ENCODE data around the gene OGG1. TPM values are rescaled to one million over a fixed set of nuclear protein-coding genes. Genes with fewer than 3 reads are reported as not detected.
"Not testable (repeated sequence)": the region's sequence is repeated elsewhere in the genome, so short reads cannot be mapped to it uniquely, and the experiment has no call there.

OGG1 gene
- polyA plus RNA-seq, 6 donors from 2014 or later: 23.2 to 35.1 (median 30.1) TPM

GRCh38 chr3:9771007-9771406 lies 21.3 kb downstream of the OGG1 start:
- not testable (repeated sequence) for H3K9me3 Mint-ChIP-seq; ATAC-seq (ENCODE audit: low read depth in 2 of 2); H3K36me3 Mint-ChIP-seq; DNase-seq
- peak overlapping the region in 7 of 8 donors; percentile 42 to 85 (median 75) for H3K4me3 Mint-ChIP-seq
- H3K27me3 Mint-ChIP-seq: peaks cover 0 to 17% (median 11%) of the 10 kb centered on the region in 3 donors
- peak overlapping the region in 1 of 6 donors; percentile 57 for H3K27ac Mint-ChIP-seq
- peaks cover 37 to 45% (median 39%) of the 10 kb centered on the region in 3 donors for H3K4me1 Mint-ChIP-seq

DNA sequence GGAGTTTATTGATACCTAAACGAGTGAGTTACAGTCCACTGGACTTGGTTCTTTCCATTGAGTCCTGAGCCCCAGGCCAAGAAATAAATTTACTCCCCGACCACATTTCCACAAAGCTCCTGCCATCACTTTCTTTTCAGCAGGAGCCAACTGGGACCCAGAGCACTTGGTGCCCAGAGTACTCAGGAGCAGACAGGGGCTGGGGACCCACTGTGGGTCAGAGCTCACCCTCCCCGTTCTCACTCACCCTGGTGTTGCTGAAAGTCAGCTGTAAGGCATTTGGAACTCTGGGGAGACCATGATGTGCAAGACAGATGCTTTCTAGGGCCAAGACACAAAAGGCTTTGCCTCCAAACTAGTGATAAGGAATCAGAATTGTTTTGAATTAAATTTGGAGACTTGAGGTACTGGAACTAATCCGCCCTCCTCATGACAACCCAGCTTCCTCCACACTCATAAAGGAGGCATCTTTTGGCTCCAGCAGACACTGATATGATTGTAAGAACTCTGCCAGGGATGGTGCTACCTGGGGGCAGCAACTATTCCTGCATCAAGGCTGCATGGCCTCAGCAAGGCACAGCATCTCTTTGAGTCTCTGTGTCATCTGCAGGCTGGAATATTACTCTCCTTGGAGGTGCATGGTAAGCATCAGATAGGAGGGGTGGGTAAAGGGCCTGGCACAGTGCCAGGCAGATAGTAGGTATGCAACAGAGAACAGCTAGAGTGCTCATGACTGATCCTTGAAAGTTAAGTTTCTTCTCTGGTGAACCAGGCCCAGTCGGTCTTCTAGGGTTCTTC lies 27.3 kb downstream of the OGG1 start:
- ATAC-seq (ENCODE audit: low read depth in 2 of 2) (no peak), DNase-seq (no peak)
- H3K4me3 Mint-ChIP-seq: peak overlapping the region in 1 of 8 donors; percentile 2
- no peak overlapping the region for H3K27ac Mint-ChIP-seq
- no peaks in the 10 kb centered on the region for H3K27me3 Mint-ChIP-seq
- H3K36me3 Mint-ChIP-seq: no peaks in the 10 kb centered on the region
- H3K4me1 Mint-ChIP-seq: peaks cover 36 to 62% (median 51%) of the 10 kb centered on the region in 3 donors
- H3K9me3 Mint-ChIP-seq: no peaks in the 10 kb centered on the region

GRCh38 chr3:9777694-9778021 lies 27.9 kb downstream of the OGG1 start:
- Mint-ChIP-seq H3K36me3 (no peaks in the 10 kb centered on the region), H3K27me3 (no peaks in the 10 kb centered on the region), H3K27ac (no peak overlapping the region), H3K9me3 (no peaks in the 10 kb centered on the region), H3K4me3 (no peak overlapping the region), H3K4me1 (peaks cover 41 to 68% (median 57%) of the 10 kb centered on the region in 3 donors)
- DNase-seq: no peak
- ATAC-seq (ENCODE audit: low read depth in 2 of 2): no peak

GRCh38 chr3:9778143-9779074 lies 28.7 kb downstream of the OGG1 start:
- Mint-ChIP-seq H3K27me3 (no peaks in the 10 kb centered on the region), H3K4me3 (peak overlapping the region in 7 of 8 donors; percentile 22 to 89 (median 78)), H3K4me1 (peaks cover 45 to 72% (median 61%) of the 10 kb centered on the region in 3 donors), H3K36me3 (no peaks in the 10 kb centered on the region), H3K9me3 (no peaks in the 10 kb centered on the region), H3K27ac (peak overlapping the region in 5 of 6 donors; percentile 62 to 95 (median 93))
- ATAC-seq (ENCODE audit: low read depth in 2 of 2): no peak
- no peak for DNase-seq

- Mint-ChIP-seq H3K4me3 (peak overlapping the region; percentile 22 to 89 (median 76)), H3K4me1 (peaks cover 45 to 72% (median 61%) of the 10 kb centered on the region in 3 donors), H3K36me3 (no peaks in the 10 kb centered on the region), H3K27ac (peak overlapping the region in 5 of 6 donors; percentile 89 to 95 (median 93)), H3K9me3 (no peaks in the 10 kb centered on the region), H3K27me3 (no peaks in the 10 kb centered on the region)
- ATAC-seq (ENCODE audit: low read depth in 2 of 2) (no peak), DNase-seq (no peak)
Measured at GRCh38 chr3:9779075-9779593, 29.4 kb downstream of the OGG1 start.

DNA sequence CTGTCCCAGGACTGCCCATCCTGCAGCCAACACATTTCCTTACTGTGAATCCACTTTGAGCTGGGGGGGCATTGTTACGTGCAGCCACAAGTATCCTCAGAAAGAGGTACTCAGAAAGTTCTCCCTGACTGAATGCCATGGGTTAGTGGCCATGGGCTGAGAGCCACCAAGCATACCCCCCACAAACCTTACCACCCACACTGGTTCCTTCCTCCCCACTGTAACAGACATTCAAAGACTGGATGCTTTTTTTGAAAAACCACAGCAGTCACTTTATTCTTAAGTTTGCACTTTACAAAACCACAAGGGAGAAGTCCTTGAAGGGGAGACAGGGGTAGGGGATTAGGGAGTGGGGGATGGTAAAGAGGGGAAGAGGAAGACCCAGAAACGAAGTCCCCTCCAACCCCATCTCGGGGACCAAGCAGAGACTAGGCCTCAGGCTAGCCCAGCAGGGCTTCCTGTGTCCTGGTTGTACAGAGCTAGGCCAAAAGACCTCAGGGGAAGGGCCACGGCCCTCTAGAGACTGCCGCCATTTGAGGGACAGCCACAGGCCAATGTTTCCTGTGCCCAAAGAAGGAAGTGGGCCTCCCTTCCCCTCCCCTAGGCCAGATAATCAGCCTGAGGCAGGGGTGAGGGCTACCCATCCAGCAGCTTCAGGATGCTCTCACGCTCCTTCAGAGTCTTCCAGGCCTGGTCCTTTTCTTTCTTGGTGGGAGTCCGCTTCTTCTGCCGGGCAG lies 30.1 kb downstream of the OGG1 start:
- H3K36me3 Mint-ChIP-seq: no peaks in the 10 kb centered on the region
- peaks cover 45 to 72% (median 61%) of the 10 kb centered on the region in 3 donors for H3K4me1 Mint-ChIP-seq
- H3K27me3 Mint-ChIP-seq: no peaks in the 10 kb centered on the region
- no peaks in the 10 kb centered on the region for H3K9me3 Mint-ChIP-seq
- DNase-seq (peak; percentile 71), ATAC-seq (ENCODE audit: low read depth in 2 of 2) (peak; percentile 85)
- peak overlapping the region; percentile 89 to 95 (median 94) for H3K27ac Mint-ChIP-seq
- peak overlapping the region; percentile 61 to 89 (median 80) for H3K4me3 Mint-ChIP-seq

DNA sequence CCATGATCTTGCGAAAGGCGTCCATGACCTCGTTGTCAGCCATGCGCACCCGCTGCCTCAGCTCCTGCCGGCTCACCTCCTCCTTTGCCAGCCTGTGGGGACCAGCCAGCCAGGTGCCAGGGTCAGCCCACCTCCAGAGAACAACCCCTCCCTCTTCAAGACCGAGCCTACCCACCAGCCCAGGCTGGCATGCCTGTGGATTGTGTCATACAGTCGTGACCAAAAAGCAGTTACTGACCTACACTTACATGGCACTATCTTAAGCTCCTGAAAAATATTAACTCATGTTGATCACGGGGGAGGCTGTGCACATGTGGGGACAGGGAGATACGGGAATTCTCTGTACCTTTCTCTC lies 30.7 kb downstream of the OGG1 start:
- DNase-seq (no peak), ATAC-seq (ENCODE audit: low read depth in 2 of 2) (no peak)
- H3K27ac Mint-ChIP-seq: peak overlapping the region; percentile 89 to 95 (median 94)
- no peaks in the 10 kb centered on the region for H3K27me3 Mint-ChIP-seq
- H3K36me3 Mint-ChIP-seq: peaks cover 2% of the 10 kb centered on the region in 2 donors
- H3K4me1 Mint-ChIP-seq: peaks cover 45 to 69% (median 61%) of the 10 kb centered on the region in 3 donors
- no peaks in the 10 kb centered on the region for H3K9me3 Mint-ChIP-seq
- H3K4me3 Mint-ChIP-seq: peak overlapping the region; percentile 44 to 88 (median 80)

DNA sequence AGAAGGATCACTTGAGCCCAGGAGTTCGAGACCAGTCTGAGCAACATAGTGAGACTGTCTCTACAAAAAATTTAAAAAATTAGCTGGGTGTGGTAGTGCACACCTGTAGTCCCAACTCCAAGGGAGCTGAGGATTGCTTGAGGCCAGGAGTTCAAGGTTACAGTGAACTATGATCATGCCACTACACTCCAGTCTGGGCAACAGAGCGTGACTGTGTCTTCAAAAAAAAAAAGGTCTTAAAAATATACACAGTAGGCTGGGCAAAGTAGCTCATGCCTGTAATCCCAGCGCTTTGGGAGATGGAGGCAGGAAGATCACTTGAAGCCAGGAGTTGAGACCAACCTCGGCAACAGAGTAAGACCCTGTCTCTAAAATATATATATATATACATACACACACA lies 31.2 kb downstream of the OGG1 start:
- DNase-seq (no peak), ATAC-seq (ENCODE audit: low read depth in 2 of 2) (no peak)
- H3K9me3 Mint-ChIP-seq: no peaks in the 10 kb centered on the region
- peak overlapping the region; percentile 44 to 88 (median 80) for H3K4me3 Mint-ChIP-seq
- no peaks in the 10 kb centered on the region for H3K27me3 Mint-ChIP-seq
- H3K4me1 Mint-ChIP-seq: peaks cover 45 to 69% (median 60%) of the 10 kb centered on the region in 3 donors
- peak overlapping the region in 4 of 6 donors; percentile 92 to 95 (median 94) for H3K27ac Mint-ChIP-seq
- peaks cover 5 to 6% of the 10 kb centered on the region in 2 donors for H3K36me3 Mint-ChIP-seq

DNA sequence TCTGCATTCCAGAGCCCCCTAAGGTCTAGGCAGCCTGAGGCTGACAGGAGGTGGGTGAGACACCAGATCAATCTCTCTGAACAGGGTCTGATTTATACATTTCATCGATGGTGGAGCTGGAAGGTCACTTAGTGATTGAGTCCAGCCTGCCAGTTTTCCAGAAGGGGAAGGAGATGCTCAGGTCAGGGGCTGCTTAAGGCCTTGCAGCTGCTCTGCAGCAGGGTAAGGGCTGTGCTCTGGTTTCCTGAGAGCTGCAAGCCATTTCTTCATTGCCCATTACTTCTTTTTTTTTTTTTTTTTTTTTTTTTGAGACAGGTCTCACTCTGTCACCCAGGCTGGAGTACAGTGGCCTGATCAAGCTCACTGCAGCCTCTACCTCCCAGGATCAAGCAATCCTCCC lies 31.8 kb downstream of the OGG1 start:
- Mint-ChIP-seq H3K36me3 (peaks cover 11 to 12% of the 10 kb centered on the region in 2 donors), H3K4me3 (peak overlapping the region in 6 of 8 donors; percentile 35 to 88 (median 74)), H3K4me1 (peaks cover 44 to 63% (median 56%) of the 10 kb centered on the region in 3 donors), H3K27ac (peak overlapping the region in 4 of 6 donors; percentile 57 to 95 (median 79)), H3K9me3 (no peaks in the 10 kb centered on the region), H3K27me3 (no peaks in the 10 kb centered on the region)
- ATAC-seq (ENCODE audit: low read depth in 2 of 2): no peak
- DNase-seq: no peak

DNA sequence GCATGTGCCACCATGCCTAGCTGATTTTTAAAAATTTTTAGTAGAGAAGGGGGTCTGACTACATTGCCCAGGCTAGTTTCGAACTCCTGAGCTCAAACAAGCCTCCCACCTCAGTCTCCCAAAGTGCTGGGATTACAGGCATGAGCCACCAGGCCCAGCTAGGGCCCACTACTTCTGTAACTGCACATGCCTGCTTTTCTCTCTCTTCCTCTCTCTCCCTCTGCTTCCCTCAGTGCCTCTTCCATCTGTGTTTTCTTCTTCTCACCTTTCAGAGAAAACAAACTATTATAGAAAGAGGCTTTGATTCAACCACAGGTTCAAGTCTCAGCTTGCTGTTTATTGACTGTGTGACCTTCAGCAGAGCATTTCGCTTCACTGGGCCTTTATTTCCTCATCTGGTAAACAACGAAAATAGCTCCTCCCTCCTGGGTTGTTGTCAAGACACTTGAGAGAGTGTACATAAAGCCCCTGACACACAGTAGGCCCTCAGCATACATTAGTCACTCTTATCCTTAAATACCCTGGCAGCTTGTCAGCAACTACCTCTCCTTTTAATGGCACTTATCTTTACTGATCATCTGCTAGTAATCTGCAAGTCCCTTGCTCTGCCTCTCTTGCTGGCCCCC lies 32.3 kb downstream of the OGG1 start:
- peaks cover 41 to 60% (median 58%) of the 10 kb centered on the region in 3 donors for H3K4me1 Mint-ChIP-seq
- DNase-seq: no peak
- peaks cover 15 to 16% of the 10 kb centered on the region in 2 donors for H3K36me3 Mint-ChIP-seq
- H3K9me3 Mint-ChIP-seq: no peaks in the 10 kb centered on the region
- H3K27me3 Mint-ChIP-seq: no peaks in the 10 kb centered on the region
- H3K27ac Mint-ChIP-seq: peak overlapping the region; percentile 62 to 98 (median 92)
- H3K4me3 Mint-ChIP-seq: peak overlapping the region; percentile 3 to 88 (median 74)
- ATAC-seq (ENCODE audit: low read depth in 2 of 2): no peak

GRCh38 chr3:9782770-9783169 lies 33.0 kb downstream of the OGG1 start:
- DNase-seq (peak; percentile 29), ATAC-seq (ENCODE audit: low read depth in 2 of 2) (peak; percentile 21 to 29)
- H3K9me3 Mint-ChIP-seq: no peaks in the 10 kb centered on the region
- peak overlapping the region in 6 of 8 donors; percentile 17 to 88 (median 80) for H3K4me3 Mint-ChIP-seq
- peak overlapping the region in 5 of 6 donors; percentile 62 to 95 (median 80) for H3K27ac Mint-ChIP-seq
- H3K4me1 Mint-ChIP-seq: peaks cover 45 to 61% (median 58%) of the 10 kb centered on the region in 3 donors
- peaks cover 20 to 21% of the 10 kb centered on the region in 2 donors for H3K36me3 Mint-ChIP-seq
- no peaks in the 10 kb centered on the region for H3K27me3 Mint-ChIP-seq

- no peak overlapping the region for H3K27ac Mint-ChIP-seq
- no peaks in the 10 kb centered on the region for H3K9me3 Mint-ChIP-seq
- no peaks in the 10 kb centered on the region for H3K27me3 Mint-ChIP-seq
- peaks cover 23 to 26% of the 10 kb centered on the region in 2 donors for H3K36me3 Mint-ChIP-seq
- H3K4me1 Mint-ChIP-seq: peaks cover 43 to 51% (median 48%) of the 10 kb centered on the region in 3 donors
- ATAC-seq (ENCODE audit: low read depth in 2 of 2) (no peak), DNase-seq (no peak)
- no peak overlapping the region for H3K4me3 Mint-ChIP-seq
Measured at GRCh38 chr3:9783954-9784353, 34.2 kb downstream of the OGG1 start.

Data from naive B cell (primary cell).